ENCODE data around the gene ATXN1. TPM values are rescaled to one million over a fixed set of nuclear protein-coding genes. Genes with fewer than 3 reads are reported as not detected.
A peak's percentile ranks its signal among the peaks of the same experiment; 100 is the strongest.

The ATXN1 gene
- total RNA-seq, 1 donor from 2014 or later: 59.8 TPM

DNA sequence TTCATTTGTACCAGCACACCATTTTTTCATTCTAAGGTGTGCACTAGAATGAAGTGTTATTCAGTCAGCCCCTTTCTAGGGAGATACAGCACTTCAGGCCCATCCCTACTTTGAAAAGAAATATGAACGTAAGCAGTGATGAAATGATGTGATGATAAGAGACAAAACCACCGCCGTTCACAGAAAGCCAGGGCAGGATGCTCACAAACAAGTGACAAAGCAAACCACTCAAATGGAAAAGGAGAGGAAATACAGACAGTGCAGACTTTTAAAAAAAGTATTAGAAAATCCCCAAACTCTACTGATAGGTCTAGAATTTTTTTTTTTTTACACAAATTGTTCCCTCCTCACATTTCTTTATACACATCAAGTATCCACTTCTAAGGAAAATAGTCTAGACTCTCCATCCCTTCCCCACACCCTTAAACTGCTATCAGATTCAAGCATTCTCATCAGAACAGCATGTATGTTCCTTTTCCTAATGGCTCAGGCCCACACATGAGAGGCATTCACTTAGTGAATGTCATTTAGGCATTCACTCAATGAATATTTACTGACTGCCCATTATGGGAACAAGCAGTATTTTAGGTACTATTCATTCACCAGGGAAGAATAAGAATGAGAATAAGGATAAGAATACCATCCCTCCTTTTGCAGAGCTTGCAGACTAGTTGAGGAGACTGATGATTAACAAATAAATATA is 279.4 kb downstream of the ATXN1 start:
- peak overlapping the region; percentile 30 for H3K4me3 Mint-ChIP-seq
- TF ChIP-seq, protein P1, sequence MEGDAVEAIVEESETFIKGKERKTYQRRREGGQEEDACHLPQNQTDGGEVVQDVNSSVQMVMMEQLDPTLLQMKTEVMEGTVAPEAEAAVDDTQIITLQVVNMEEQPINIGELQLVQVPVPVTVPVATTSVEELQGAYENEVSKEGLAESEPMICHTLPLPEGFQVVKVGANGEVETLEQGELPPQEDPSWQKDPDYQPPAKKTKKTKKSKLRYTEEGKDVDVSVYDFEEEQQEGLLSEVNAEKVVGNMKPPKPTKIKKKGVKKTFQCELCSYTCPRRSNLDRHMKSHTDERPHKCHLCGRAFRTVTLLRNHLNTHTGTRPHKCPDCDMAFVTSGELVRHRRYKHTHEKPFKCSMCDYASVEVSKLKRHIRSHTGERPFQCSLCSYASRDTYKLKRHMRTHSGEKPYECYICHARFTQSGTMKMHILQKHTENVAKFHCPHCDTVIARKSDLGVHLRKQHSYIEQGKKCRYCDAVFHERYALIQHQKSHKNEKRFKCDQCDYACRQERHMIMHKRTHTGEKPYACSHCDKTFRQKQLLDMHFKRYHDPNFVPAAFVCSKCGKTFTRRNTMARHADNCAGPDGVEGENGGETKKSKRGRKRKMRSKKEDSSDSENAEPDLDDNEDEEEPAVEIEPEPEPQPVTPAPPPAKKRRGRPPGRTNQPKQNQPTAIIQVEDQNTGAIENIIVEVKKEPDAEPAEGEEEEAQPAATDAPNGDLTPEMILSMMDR (IDR thresholded peaks at IDR 0.05): no peak
- H3K9me3 Mint-ChIP-seq: no peaks in the 10 kb centered on the region
- H3K27ac Mint-ChIP-seq: peak overlapping the region; percentile 57
- POLR2A ChIA-PET: interaction anchor here (1.3 kb wide), 1 partner anchor 68 kb away, joined by 3 read pairs; no protein-coding TSS in a partner anchor
- intact Hi-C loops (cut with micrococcal nuclease): loop anchor here (1.0 kb wide), 1 partner anchor 11 kb away; no protein-coding TSS in a partner anchor
- DNase-seq (no peak), ATAC-seq (ENCODE audit: low read depth) (peak; percentile 59)
- H3K27me3 Mint-ChIP-seq: no peaks in the 10 kb centered on the region
- H3K36me3 Mint-ChIP-seq (ENCODE audit: low read depth): peaks cover 13% of the 10 kb centered on the region
- CTCF ChIA-PET: interaction anchor here (0.6 to 1.0 kb wide), 2 partner anchors 29 to 150 kb away, joined by 3 read pairs; no protein-coding TSS in a partner anchor
- peaks cover 40% of the 10 kb centered on the region for H3K4me1 Mint-ChIP-seq

DNA sequence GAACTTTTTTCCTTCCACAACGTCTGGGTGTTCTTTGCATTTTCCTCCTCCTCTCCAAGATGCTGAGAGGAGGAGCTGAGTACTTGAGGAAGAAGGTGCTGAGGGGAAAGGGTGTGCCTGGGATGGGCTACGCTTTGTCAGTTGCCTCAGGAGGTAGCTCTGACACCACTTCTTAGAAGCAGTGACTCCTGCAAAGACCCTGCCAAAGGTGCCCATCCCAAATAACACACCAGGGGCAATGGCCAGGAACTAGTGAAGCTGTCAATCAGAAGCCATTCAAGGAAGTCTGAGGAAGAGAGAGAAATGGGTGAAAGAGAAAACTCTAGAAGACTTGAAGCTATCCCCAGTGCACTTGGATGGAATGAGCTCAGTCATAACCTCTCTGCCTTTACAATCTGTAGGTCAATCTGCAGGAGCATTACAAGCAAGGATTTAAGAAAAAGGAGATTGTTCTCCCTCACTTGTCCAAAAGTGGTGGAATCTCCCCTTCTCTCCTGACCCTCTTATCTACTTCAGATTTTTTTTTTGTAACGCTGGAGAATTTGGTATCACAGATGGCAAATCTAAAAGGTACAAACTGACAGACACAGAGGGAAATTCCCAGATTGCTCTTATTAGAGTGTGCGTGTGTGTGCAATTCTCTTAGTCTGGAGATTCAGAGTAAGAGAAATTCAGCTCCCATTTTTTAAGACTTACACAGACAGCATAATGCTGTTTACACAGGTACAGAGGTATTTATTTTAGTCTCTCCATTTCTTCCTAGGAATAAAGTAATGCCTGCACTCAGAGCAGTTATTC is 280.3 kb downstream of the ATXN1 start:
- POLR2A ChIA-PET: interaction anchor here (0.7 to 1.3 kb wide), 4 partner anchors 23 to 67 kb away, joined by 3 to 6 read pairs (median 4); no protein-coding TSS in a partner anchor
- CTCF ChIA-PET: interaction anchor here (0.6 to 1.0 kb wide), 6 partner anchors 30 to 149 kb away, joined by 3 to 4 read pairs (median 3); no protein-coding TSS in a partner anchor
- no peak for DNase-seq
- ATAC-seq (ENCODE audit: low read depth): no peak
- TF ChIP-seq, protein P1 (IDR thresholded peaks at IDR 0.05): no peak
- Mint-ChIP-seq H3K4me1 (peaks cover 49% of the 10 kb centered on the region), H3K36me3 (ENCODE audit: low read depth) (peaks cover 13% of the 10 kb centered on the region), H3K27me3 (no peaks in the 10 kb centered on the region), H3K9me3 (no peaks in the 10 kb centered on the region), H3K27ac (peak overlapping the region; percentile 57), H3K4me3 (no peak overlapping the region)
- intact Hi-C loops (cut with micrococcal nuclease): loop anchor here (1.0 kb wide), 1 partner anchor 10 kb away; no protein-coding TSS in a partner anchor

DNA sequence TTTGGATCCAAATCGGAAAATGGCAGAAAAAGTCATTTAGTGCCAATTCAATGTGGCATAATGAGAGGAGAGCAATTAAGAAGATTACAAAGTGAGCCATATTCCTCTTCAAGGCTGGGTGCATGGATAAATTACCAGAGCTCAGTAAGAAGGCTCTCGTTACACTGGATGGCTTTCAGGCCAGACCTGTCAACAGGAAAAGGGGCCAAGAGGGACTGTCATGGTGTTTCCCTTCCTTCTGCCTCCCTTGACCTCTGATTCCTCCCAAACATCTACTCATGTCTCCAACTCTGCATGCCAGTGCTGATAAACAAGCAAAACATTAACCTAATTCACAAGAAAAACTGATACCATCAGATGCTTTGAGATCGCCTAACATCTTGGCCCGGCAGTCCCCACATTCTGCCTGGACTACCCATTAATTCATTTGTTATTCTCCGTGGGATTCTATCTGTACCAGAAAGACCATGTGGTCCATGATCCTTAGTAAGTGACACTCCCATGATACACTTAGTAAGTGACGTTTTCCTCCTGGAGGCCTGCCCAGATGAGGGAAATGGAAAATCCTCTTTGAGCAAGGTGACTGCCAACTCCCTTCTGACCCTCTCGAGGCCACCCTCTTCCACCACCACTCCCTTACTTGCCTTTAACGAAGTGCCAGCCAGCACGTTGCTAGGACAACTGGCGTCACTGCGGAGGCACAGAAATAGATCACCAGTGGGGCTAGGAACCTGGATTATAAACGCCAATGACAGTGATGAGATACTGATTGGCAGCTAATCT is 283.7 kb downstream of the ATXN1 start:
- H3K4me1 Mint-ChIP-seq: peaks cover 72% of the 10 kb centered on the region
- H3K9me3 Mint-ChIP-seq: no peaks in the 10 kb centered on the region
- ATAC-seq (ENCODE audit: low read depth) (no peak), DNase-seq (no peak)
- CTCF ChIA-PET: interaction anchor here (0.7 kb wide), 1 partner anchor 68 kb away, joined by 3 read pairs; no protein-coding TSS in a partner anchor
- H3K27ac Mint-ChIP-seq: peak overlapping the region; percentile 76
- H3K27me3 Mint-ChIP-seq: no peaks in the 10 kb centered on the region
- TF ChIP-seq, protein P1 (IDR thresholded peaks at IDR 0.05): no peak
- POLR2A ChIA-PET: interaction anchor here (1.2 kb wide), 1 partner anchor 57 kb away, joined by 4 read pairs; no protein-coding TSS in a partner anchor
- no peak overlapping the region for H3K4me3 Mint-ChIP-seq
- no peaks in the 10 kb centered on the region for H3K36me3 Mint-ChIP-seq (ENCODE audit: low read depth)
- intact Hi-C loops (cut with micrococcal nuclease): no loop called here

DNA sequence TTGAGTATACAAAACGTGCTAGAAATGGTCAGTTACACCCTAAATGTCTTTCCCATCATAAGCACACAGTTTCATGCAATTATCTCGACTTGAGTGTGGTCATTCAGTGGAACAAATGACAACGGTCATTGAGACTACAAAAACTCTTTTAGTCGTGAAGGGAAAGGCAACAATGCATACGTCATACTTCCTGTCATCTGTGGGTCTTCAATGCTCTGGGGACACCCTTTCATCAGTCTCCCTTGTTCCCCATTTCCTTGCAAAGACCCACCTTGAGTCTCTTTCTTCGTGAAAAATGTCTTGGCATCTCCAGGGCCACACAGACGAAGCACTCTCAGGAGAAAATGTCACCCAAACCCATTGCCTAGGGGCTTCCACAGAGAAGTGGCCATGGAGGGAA is 284.4 kb downstream of the ATXN1 start:
- DNase-seq (no peak), ATAC-seq (ENCODE audit: low read depth) (peak; percentile 35)
- ChIA-PET POLR2A (interaction anchor here (0.7 kb wide), 1 partner anchor 146 kb away, joined by 3 read pairs; no protein-coding TSS in a partner anchor), CTCF (no interaction called here)
- Mint-ChIP-seq H3K36me3 (ENCODE audit: low read depth) (no peaks in the 10 kb centered on the region), H3K4me1 (peaks cover 74% of the 10 kb centered on the region), H3K9me3 (no peaks in the 10 kb centered on the region), H3K27me3 (no peaks in the 10 kb centered on the region), H3K27ac (peak overlapping the region; percentile 76), H3K4me3 (peak overlapping the region; percentile 28)
- intact Hi-C loops (cut with micrococcal nuclease): no loop called here
- TF ChIP-seq, protein P1 (IDR thresholded peaks at IDR 0.05): no peak

Data from activated B cell treated with CpG ODN at 0.5 μM for 24 hours (primary cell).